Tibial nerve (tissue), 3 donors: Measurements from ENCODE around the gene FBP1.

Experiments used
- POLR2A ChIP-seq, 2 donors: fragments of 450-650 bp; IDR thresholded peaks; one replicate each; pipeline ENCODE4 v1.6.1; 2017; ENCODE audit warnings: antibody characterized with exemption in 2 of 2, mild to moderate bottlenecking in 2 of 2, moderate library complexity in 2 of 2
- TF ChIP-seq, protein P1 (sequence below), 5 experiments: fragments of 200-600 bp in 3 of 5; fragments of 450-650 bp in 2 of 5; sonication (generic) in 3 of 5; IDR thresholded peaks; one replicate each; pipeline ENCODE4 v1.5.1; 2016 to 2019; ENCODE audit warnings: antibody characterized with exemption in 5 of 5, mild to moderate bottlenecking in 3 of 5, moderate library complexity in 2 of 5

DNA sequence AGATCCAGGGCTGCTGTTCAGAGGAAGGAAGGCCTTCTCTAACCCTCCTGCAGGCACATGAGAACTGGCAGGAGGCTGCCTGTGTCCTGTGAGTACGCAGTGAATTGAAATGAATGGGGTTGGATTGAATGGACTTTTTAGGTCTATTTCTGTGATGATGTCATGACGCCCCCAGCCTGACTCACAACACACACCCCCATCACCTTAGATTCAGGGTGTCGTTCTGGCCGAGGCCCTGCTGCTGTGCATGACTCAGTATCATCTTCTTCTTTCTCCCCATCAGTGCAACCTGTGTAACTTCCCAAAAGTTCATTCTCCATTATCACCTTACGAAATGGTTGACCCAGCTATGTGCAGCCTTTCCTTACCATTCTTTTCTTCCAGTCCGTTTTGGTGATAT, 79.1 kb downstream of the FBP1 start:
- no peak for TF ChIP-seq POLR2A (IDR thresholded peaks at IDR 0.05)
- TF ChIP-seq, protein P1, sequence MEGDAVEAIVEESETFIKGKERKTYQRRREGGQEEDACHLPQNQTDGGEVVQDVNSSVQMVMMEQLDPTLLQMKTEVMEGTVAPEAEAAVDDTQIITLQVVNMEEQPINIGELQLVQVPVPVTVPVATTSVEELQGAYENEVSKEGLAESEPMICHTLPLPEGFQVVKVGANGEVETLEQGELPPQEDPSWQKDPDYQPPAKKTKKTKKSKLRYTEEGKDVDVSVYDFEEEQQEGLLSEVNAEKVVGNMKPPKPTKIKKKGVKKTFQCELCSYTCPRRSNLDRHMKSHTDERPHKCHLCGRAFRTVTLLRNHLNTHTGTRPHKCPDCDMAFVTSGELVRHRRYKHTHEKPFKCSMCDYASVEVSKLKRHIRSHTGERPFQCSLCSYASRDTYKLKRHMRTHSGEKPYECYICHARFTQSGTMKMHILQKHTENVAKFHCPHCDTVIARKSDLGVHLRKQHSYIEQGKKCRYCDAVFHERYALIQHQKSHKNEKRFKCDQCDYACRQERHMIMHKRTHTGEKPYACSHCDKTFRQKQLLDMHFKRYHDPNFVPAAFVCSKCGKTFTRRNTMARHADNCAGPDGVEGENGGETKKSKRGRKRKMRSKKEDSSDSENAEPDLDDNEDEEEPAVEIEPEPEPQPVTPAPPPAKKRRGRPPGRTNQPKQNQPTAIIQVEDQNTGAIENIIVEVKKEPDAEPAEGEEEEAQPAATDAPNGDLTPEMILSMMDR (IDR thresholded peaks at IDR 0.05): no peak
